GM18520 (cell line): ENCODE results near the gene CPLX3.
"Not testable (repeated sequence)": the region's sequence is repeated elsewhere in the genome, so short reads cannot be mapped to it uniquely, and the experiment has no call there.

ENCODE experiments used
- ATAC-seq: cut with Tn5 transposase; IDR thresholded peaks from one replicate; pipeline ENCODE4 v1.9.1; 2021; ENCODE audit not compliant: unreplicated experiment

CPLX3 gene

GRCh38 chr15:74826364-74826819 lies at the start of gene CPLX3:
TSS of gene CPLX3 (plus strand) at chr15:74826627. CDS start at chr15:74826704, 77 bp downstream.
- no peak for ATAC-seq

- ATAC-seq, result peak; percentile 30
Measured at GRCh38 chr15:74776821-74777768, 49.3 kb upstream of the CPLX3 start.

GRCh38 chr15:74777769-74778598 lies 48.4 kb upstream of the CPLX3 start:
- ATAC-seq, result no peak

- no peak for ATAC-seq
Measured at GRCh38 chr15:74778599-74778970, 47.8 kb upstream of the CPLX3 start.

GRCh38 chr15:74779162-74779648 lies 47.2 kb upstream of the CPLX3 start:
- ATAC-seq, result no peak

GRCh38 chr15:74780523-74781430 lies 45.6 kb upstream of the CPLX3 start:
- no peak for ATAC-seq

- peak; percentile 32 for ATAC-seq
Measured at GRCh38 chr15:74781431-74782258, 44.8 kb upstream of the CPLX3 start, which contains the start of gene CSK. TSS of gene CSK (plus strand) at chr15:74782080. CDS start at chr15:74798298, 16,218 bp downstream.

- ATAC-seq, result peak; percentile 10
Measured at GRCh38 chr15:74782259-74783071, 44.0 kb upstream of the CPLX3 start.

GRCh38 chr15:74783072-74783807 lies 43.2 kb upstream of the CPLX3 start:
- ATAC-seq, result no peak

- ATAC-seq, result no peak
Measured at GRCh38 chr15:74783808-74784175, 42.6 kb upstream of the CPLX3 start.

GRCh38 chr15:74784426-74785193 lies 41.8 kb upstream of the CPLX3 start:
- no peak for ATAC-seq

- ATAC-seq, result no peak
Measured at GRCh38 chr15:74785194-74786032, 41.0 kb upstream of the CPLX3 start.

GRCh38 chr15:74786081-74786480 lies 40.3 kb upstream of the CPLX3 start:
- ATAC-seq, result not testable (repeated sequence)

GRCh38 chr15:74786551-74787165 lies 39.8 kb upstream of the CPLX3 start:
- ATAC-seq, result no peak

GRCh38 chr15:74787251-74788041 lies 39.0 kb upstream of the CPLX3 start:
- ATAC-seq, result peak; percentile 35
